Left renal cortex interstitium (tissue), 4 donors: Measurements from ENCODE around the gene ILDR2. TPM values are rescaled to one million over a fixed set of nuclear protein-coding genes. Genes with fewer than 3 reads are reported as not detected.
A peak's percentile ranks its signal among the peaks of the same experiment; 100 is the strongest.

Experiments used
- DNase-seq, 4 donors: peaks; one replicate each; pipeline ENCODE4 v3.0.0-alpha.2; 2013; ENCODE audit warnings: low read depth in 4 of 4, low spot score in 2 of 4, missing footprints in 1 of 4
- polyA plus RNA-seq, 4 donors: library from polyadenylated mRNA; unstranded; fragments of 120-200 nt; gene quantifications; one replicate each; pipeline ENCODE4 v1.2.1, GENCODE V29; 2013; ENCODE audit not compliant: insufficient read length in 4 of 4

Gene ILDR2
- polyA plus RNA-seq, 4 donors = 12.0 to 16.3 (median 14.0) TPM

DNA sequence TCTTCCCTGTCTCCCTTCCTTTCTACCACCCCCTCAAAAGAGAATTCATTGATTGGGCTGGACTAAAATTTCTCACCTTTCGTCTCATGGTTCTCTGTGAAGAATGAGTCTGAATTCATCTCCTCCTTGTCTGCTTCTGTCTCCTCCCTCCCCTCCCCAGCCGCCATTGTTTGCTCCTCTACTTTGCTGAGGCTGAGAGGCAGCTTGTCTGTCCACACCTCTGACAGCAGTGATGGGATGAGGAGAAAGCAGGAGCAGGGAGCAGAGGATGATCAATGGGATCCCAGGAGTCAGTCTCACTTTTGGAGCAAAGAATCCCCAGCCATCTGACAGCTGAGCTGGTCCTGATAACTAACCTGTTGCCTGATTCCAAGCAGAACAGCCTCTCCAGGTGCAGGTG, 2.5 kb downstream of the ILDR2 start:
- DNase-seq = no peak

DNA sequence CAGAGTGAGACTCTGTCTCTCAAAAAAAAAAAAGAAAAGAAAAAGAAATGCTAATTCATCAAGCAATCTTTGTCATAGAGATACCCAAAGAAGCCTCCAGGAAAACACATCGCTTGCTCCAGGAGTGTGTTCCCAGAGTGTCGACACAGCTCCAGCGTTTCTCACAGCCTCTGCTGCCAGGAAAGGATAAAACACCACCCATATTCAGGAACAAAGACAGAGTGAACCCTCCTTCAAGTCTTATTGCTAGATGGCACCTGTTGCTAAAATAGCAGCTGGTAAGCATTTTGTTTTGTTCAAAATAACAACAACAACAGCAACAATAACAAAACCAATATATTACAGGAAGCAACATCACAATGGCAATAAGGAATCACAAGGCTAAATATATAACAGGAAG, 3.1 kb downstream of the ILDR2 start:
- no peak for DNase-seq

GRCh38 chr1:166971252-166971651, 4.1 kb downstream of the ILDR2 start:
- DNase-seq = no peak

DNA sequence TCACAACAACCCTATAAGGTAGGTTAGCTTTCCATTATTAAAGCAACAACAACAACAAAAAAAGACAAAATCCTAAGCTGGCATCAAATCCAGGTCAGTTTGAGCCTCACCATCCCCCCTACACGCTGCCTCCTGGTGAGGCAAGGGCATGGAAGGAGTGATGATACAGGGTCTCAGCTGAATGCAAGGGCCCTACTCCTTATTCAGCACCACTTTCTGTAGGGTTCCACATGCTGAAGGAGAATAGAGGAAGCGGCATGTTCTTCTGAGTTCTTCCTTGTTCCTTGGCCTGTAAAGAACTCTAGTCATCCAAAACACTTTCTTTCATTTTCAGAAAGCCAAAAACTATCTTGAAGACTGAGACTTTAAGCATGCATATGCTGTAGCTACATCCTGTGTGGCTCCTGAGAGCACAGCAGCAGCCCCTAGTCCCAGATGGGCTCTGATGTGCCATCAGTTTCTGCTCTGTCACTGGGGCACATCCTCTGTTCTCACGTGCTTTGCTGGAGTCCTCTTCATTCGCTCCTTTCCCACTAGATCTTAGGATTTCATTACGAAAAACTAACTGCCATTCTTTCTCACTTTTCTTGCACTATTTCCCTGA, 6.2 kb downstream of the ILDR2 start:
- no peak for DNase-seq

- DNase-seq = no peak
Observed at GRCh38 chr1:166960858-166961474, 14.4 kb downstream of the ILDR2 start.

DNA sequence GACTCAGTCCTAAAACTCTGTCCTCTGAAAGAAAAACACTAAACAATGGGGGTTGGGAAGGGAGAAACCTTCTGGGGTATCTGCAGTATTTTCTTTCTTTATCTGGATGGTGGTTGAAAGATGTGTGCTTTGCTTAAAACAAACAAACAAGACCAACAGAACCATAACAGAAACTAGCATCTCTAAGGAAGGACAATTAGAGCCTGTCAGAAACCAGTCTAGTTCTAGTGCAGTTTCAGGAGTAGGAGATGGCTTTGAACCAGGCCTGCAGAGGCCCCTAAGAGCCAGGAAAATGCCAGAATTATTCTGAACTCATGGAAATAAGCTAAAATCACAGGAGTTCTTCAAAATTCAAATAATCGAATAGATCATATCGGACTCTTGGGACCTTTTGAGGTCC, 18.5 kb downstream of the ILDR2 start:
- no peak for DNase-seq

- no peak for DNase-seq
Observed at GRCh38 chr1:166956057-166956850, 19.1 kb downstream of the ILDR2 start.

- DNase-seq = no peak
Observed at GRCh38 chr1:166953491-166953890, 21.8 kb downstream of the ILDR2 start.

DNA sequence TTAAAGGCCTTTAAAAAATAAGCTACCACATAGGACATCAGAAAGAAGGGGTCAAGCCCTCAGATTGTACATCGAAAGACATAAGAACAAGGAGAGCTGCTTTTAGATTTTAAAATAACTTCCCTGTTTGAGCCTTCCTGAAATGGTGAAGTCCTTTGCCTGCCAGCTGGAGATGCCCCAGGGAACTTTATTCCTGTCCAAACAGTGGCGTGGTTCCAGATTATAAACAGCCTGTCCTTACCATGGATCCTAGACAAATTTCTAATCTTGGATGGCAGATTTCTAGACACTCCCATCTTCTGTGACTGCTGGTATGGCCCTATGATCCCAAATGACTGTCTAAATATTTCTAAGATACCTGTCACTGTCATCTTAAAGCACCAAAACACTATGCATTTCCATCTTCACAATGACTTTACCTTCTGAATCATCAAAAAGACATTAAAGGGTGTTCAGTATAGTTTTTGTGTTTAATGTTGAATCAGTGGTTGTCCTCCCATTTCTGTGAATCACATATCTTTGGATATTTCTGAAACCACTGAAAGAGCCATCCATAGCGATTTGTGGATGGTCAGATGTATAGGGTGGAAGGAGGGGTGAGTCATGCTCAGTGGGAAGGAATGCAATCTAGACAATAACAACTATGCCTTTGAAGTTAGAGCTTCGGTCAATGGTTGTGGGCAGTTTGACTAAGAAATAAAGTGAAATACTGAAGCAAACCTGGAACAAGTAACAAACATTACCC, 23.2 kb downstream of the ILDR2 start:
- no peak for DNase-seq

DNA sequence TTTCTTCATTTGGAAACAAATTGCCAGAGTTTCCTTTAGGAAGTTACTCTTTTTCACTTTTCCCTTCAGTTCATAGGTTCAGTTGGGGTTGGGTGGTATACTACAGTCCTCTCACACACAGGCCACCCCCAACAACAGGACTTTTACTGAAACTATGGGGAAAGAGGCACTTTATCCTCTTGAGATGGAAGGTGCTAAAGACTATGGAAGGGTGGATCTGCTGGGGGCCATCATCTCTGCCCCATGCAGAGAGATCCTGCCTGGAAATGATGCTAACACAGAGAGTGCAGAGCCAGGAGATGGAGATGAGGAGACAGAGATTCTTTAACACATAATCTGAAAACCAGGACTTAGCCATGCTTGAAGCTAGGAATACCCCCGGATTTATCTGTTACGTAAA, 24.3 kb downstream of the ILDR2 start:
- DNase-seq = no peak

GRCh38 chr1:166950156-166950555, 25.2 kb downstream of the ILDR2 start:
- DNase-seq = no peak

GRCh38 chr1:166948856-166949350, 26.4 kb downstream of the ILDR2 start:
- no peak for DNase-seq

- DNase-seq = peak; percentile 29 to 70 (median 60)
Observed at GRCh38 chr1:166947398-166948043, 27.8 kb downstream of the ILDR2 start.

GRCh38 chr1:166944186-166944967, 31.0 kb downstream of the ILDR2 start:
- no peak for DNase-seq

DNA sequence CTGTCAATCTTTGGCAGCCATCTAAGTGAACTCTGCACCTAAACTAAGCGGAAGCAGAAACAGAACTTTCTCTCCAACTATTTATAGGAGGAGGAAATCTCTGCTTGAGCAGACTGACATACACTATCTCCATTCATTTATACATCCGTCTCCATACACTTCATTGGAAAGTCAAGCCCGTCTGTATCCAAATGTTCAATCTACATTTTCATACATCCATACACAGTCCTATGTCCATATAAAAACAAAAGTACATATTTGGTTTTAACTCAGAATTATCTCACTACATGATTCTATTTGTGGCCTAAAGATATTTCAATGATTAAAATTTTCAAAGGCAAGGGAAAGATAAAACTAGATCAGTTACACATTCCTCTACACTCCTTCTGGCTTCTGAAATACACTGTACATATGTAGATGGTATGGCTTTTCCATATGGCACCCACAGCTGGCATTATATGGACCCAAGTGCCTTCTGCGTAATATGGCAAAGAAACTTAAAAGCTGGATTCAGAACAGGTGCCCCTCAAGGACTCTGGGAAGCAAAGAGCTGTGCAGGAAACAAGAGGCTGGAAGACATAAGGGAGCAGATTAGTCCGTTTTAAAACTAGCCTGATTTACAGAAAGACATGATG, 35.5 kb downstream of the ILDR2 start:
- DNase-seq = no peak

GRCh38 chr1:166937962-166938361, 37.4 kb downstream of the ILDR2 start:
- DNase-seq = no peak

DNA sequence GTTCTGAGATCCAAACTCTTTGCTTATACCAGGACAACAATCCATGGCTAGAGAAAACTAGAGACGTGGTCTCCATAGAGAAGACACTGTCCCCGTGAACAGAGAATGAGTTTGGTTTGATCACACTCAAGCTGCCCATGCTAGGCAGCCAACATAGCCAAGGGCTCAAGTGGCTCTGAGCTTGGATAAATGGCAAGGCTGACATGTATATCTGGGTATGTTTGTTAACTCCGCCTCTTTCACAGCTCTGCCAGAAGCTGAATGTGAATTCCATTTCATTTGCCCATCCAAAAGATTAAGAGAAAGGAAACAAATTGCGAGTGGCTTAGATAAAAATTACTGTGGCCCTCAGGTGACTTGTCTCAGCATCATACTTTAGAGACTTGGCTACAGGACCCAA, 38.0 kb downstream of the ILDR2 start:
- DNase-seq = no peak

DNA sequence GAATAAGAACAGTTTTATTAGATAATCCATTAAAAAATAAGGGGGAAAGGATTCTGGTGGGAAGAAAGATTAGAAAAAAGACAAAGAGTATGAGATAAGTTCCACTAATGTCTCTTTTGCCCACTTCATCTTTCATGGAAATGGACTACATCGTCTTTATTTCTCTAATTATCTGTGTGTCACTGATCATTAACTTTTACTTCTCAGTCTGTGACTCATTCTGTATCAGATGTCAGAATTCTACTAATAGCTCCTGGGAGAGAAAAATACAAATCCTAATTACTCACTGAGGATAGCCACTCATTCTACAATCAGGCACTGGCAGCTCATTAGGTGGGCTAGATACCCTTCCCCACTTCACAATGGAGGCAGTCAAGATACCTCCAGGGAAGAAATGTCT, 41.7 kb downstream of the ILDR2 start:
- DNase-seq = no peak

DNA sequence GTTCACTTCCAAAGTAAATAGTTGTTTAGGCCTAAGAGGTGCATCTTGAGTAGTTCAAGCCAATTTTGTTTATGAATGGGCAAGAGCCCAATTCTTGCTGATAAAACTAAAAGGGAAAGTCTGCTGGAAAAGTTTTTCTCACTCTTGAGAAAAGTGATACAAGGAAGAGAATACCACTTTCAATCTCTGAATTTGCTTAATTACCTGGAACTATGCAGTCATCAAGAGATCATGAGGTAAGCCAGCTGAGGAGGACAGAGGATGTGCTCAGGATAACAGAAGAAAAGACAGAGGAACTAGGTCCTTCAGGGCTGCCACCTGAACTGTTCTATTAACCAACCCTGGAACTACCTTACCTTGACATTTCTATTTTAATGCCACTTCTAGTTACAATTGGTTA, 42.2 kb downstream of the ILDR2 start:
- DNase-seq = no peak
